ENCODE data around the gene STX11.
"Not testable (repeated sequence)": the region's sequence is repeated elsewhere in the genome, so short reads cannot be mapped to it uniquely, and the experiment has no call there.

The STX11 gene

DNA sequence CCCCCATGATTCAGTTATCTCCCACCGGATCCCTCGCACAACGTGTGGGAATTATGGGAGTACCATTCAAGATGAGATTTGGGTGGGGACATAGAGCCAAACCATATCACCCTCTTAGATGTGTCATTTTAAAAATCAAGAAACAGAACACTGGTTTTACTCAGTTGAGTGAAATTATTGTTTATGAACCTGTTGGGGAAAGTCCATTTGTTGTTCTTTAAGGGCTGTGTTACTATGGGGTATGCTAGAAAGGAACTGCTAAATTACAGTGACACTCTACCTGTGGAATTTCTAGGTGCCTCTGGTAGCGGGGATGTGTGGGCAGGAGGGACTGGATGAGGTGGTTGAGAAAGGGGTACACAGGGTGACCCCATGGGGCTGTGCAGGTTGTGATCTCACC, 28.9 kb downstream of the STX11 start:
- Histone ChIP-seq H3K27me3 (ENCODE audit: control insufficient read depth, insufficient read depth, low read length) (no peaks in the 10 kb centered on the region), H3K36me3 (ENCODE audit: control insufficient read depth, insufficient read depth, low read length) (no peaks in the 10 kb centered on the region), H3K4me3 (ENCODE audit: low read depth, low read length) (no peak overlapping the region), H3K4me1 (ENCODE audit: control insufficient read depth, insufficient read depth, low read length) (no peaks in the 10 kb centered on the region), H3K9ac (ENCODE audit: low read depth, low read length) (no peak overlapping the region), H3K9me3 (ENCODE audit: control insufficient read depth, insufficient read depth, low read length) (no peaks in the 10 kb centered on the region)

DNA sequence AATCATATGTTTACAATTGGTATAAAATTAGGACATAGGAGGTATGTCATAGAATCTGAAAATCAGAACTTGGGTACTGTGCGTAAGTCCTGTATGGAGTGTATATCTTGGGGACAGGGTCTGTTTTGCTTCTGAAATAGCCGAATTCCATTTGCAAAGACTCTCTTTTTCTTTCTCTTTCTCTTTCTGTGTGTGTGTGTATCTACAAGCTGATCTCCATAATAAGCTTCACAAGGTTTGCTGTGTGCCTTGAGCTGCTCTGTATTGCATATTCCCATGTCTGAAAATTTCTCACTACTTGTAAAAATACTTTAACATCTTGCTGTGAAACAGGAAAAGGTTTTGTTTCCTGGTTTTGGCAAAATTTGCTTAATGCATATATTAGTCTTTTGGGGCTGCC, 29.5 kb downstream of the STX11 start:
- Histone ChIP-seq H3K4me1 (ENCODE audit: control insufficient read depth, insufficient read depth, low read length) (no peaks in the 10 kb centered on the region), H3K9ac (ENCODE audit: low read depth, low read length) (no peak overlapping the region), H3K27me3 (ENCODE audit: control insufficient read depth, insufficient read depth, low read length) (no peaks in the 10 kb centered on the region), H3K36me3 (ENCODE audit: control insufficient read depth, insufficient read depth, low read length) (no peaks in the 10 kb centered on the region), H3K9me3 (ENCODE audit: control insufficient read depth, insufficient read depth, low read length) (no peaks in the 10 kb centered on the region), H3K4me3 (ENCODE audit: low read depth, low read length) (no peak overlapping the region)

GRCh38 chr6:144180354-144180753, 30.0 kb downstream of the STX11 start:
- H3K9ac ChIP-seq (ENCODE audit: low read depth, low read length) = not testable (repeated sequence)

DNA sequence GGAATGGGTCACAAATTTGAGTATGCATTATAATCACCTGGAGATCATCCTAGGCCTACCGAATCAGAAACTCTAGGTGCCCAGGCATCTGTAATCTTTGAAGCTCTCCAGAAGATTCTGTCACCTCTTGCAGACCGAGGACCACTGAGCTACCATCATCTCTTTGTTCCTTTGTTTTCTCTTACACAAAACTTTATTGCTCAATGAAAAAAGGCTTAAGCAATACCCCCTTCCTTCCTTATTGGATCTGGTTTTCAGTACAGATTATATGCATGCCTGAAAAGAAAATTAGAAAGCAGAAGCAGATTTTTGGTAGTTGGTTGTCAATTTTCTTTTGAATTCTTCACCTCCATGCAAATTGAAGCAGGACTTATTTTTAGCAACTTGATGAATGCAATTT, 31.3 kb downstream of the STX11 start:
- Histone ChIP-seq H3K36me3 (ENCODE audit: control insufficient read depth, insufficient read depth, low read length) (no peaks in the 10 kb centered on the region), H3K9me3 (ENCODE audit: control insufficient read depth, insufficient read depth, low read length) (no peaks in the 10 kb centered on the region), H3K4me3 (ENCODE audit: low read depth, low read length) (no peak overlapping the region), H3K4me1 (ENCODE audit: control insufficient read depth, insufficient read depth, low read length) (no peaks in the 10 kb centered on the region), H3K27me3 (ENCODE audit: control insufficient read depth, insufficient read depth, low read length) (no peaks in the 10 kb centered on the region), H3K9ac (ENCODE audit: low read depth, low read length) (no peak overlapping the region)

More at GRCh38 chr6:144180354-144180753, 30.0 kb downstream of the STX11 start:
- H3K4me3 ChIP-seq (ENCODE audit: low read depth, low read length); H3K36me3 ChIP-seq (ENCODE audit: control insufficient read depth, insufficient read depth, low read length); H3K4me1 ChIP-seq (ENCODE audit: control insufficient read depth, insufficient read depth, low read length); H3K9me3 ChIP-seq (ENCODE audit: control insufficient read depth, insufficient read depth, low read length); H3K27me3 ChIP-seq (ENCODE audit: control insufficient read depth, insufficient read depth, low read length): not testable (repeated sequence)

- not testable (repeated sequence) for H3K27me3 ChIP-seq (ENCODE audit: control insufficient read depth, insufficient read depth, low read length); H3K4me1 ChIP-seq (ENCODE audit: control insufficient read depth, insufficient read depth, low read length); H3K4me3 ChIP-seq (ENCODE audit: low read depth, low read length); H3K9me3 ChIP-seq (ENCODE audit: control insufficient read depth, insufficient read depth, low read length); H3K9ac ChIP-seq (ENCODE audit: low read depth, low read length); H3K36me3 ChIP-seq (ENCODE audit: control insufficient read depth, insufficient read depth, low read length)
Observed at GRCh38 chr6:144184186-144184585, 33.9 kb downstream of the STX11 start.

GRCh38 chr6:144185133-144185836, 35.0 kb downstream of the STX11 start:
- Histone ChIP-seq H3K9ac (ENCODE audit: low read depth, low read length) (no peak overlapping the region), H3K36me3 (ENCODE audit: control insufficient read depth, insufficient read depth, low read length) (no peaks in the 10 kb centered on the region), H3K27me3 (ENCODE audit: control insufficient read depth, insufficient read depth, low read length) (no peaks in the 10 kb centered on the region), H3K9me3 (ENCODE audit: control insufficient read depth, insufficient read depth, low read length) (no peaks in the 10 kb centered on the region), H3K4me1 (ENCODE audit: control insufficient read depth, insufficient read depth, low read length) (no peaks in the 10 kb centered on the region), H3K4me3 (ENCODE audit: low read depth, low read length) (no peak overlapping the region)

DNA sequence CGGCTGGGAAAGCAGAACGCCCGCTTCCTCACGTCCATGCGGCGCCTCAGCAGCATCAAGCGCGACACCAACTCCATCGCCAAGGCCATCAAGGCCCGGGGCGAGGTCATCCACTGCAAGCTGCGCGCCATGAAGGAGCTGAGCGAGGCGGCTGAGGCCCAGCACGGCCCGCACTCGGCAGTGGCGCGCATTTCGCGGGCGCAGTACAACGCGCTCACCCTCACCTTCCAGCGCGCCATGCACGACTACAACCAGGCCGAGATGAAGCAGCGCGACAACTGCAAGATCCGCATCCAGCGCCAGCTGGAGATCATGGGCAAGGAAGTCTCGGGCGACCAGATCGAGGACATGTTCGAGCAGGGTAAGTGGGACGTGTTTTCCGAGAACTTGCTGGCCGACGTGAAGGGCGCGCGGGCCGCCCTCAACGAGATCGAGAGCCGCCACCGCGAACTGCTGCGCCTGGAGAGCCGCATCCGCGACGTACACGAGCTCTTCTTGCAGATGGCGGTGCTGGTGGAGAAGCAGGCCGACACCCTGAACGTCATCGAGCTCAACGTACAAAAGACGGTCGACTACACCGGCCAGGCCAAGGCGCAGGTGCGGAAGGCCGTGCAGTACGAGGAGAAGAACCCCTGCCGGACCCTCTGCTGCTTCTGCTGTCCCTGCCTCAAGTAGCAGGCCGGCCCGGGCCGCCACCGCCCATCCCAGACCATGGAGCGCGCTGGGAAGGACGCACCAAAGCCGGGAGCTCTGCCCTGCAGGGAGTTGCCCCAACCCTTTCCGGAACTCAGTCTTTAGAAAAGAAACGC, 36.7 kb downstream of the STX11 start:
- H3K9ac ChIP-seq (ENCODE audit: low read depth, low read length) = no peak overlapping the region
- H3K36me3 ChIP-seq (ENCODE audit: control insufficient read depth, insufficient read depth, low read length) = no peaks in the 10 kb centered on the region
- no peak overlapping the region for H3K4me3 ChIP-seq (ENCODE audit: low read depth, low read length)
- H3K27me3 ChIP-seq (ENCODE audit: control insufficient read depth, insufficient read depth, low read length) = no peaks in the 10 kb centered on the region
- no peaks in the 10 kb centered on the region for H3K4me1 ChIP-seq (ENCODE audit: control insufficient read depth, insufficient read depth, low read length)
- H3K9me3 ChIP-seq (ENCODE audit: control insufficient read depth, insufficient read depth, low read length) = no peaks in the 10 kb centered on the region

- H3K4me3 ChIP-seq (ENCODE audit: low read depth, low read length) = no peak overlapping the region
- no peak overlapping the region for H3K9ac ChIP-seq (ENCODE audit: low read depth, low read length)
Observed at GRCh38 chr6:144189351-144189750, 39.0 kb downstream of the STX11 start.

GRCh38 chr6:144190080-144190479, 39.8 kb downstream of the STX11 start:
- no peak overlapping the region for H3K9ac ChIP-seq (ENCODE audit: low read depth, low read length)
- H3K9me3 ChIP-seq (ENCODE audit: control insufficient read depth, insufficient read depth, low read length) = no peaks in the 10 kb centered on the region
- H3K36me3 ChIP-seq (ENCODE audit: control insufficient read depth, insufficient read depth, low read length) = no peaks in the 10 kb centered on the region
- H3K4me1 ChIP-seq (ENCODE audit: control insufficient read depth, insufficient read depth, low read length) = peaks cover 7% of the 10 kb centered on the region
- H3K27me3 ChIP-seq (ENCODE audit: control insufficient read depth, insufficient read depth, low read length) = no peaks in the 10 kb centered on the region
- H3K4me3 ChIP-seq (ENCODE audit: low read depth, low read length) = no peak overlapping the region

More at GRCh38 chr6:144189351-144189750, 39.0 kb downstream of the STX11 start:
- peaks cover 4% of the 10 kb centered on the region for H3K4me1 ChIP-seq (ENCODE audit: control insufficient read depth, insufficient read depth, low read length)
- no peaks in the 10 kb centered on the region for H3K27me3 ChIP-seq (ENCODE audit: control insufficient read depth, insufficient read depth, low read length)
- H3K36me3 ChIP-seq (ENCODE audit: control insufficient read depth, insufficient read depth, low read length) = no peaks in the 10 kb centered on the region
- H3K9me3 ChIP-seq (ENCODE audit: control insufficient read depth, insufficient read depth, low read length) = no peaks in the 10 kb centered on the region

DNA sequence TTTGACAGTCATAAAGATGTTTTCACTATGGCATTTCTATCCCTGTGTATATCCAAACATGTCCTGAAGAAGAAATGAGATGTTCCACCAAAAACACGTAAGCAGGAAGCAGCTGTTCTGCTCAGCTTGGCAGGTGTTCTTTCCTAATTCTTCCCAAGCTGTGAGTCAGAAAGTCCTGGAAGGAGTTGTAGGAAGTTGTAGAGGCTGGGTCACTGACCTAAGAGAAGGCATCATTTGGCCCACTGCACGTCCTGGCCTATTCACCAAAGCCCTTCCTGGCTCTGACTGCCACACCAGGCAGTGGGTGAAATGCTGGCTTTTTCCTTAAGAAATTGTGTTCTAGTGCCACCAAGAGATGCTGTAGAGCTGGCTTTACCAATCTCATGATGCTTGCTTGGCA, 40.3 kb downstream of the STX11 start:
- H3K27me3 ChIP-seq (ENCODE audit: control insufficient read depth, insufficient read depth, low read length) = no peaks in the 10 kb centered on the region
- H3K4me3 ChIP-seq (ENCODE audit: low read depth, low read length) = no peak overlapping the region

GRCh38 chr6:144193181-144193580, 42.9 kb downstream of the STX11 start:
- Histone ChIP-seq H3K36me3 (ENCODE audit: control insufficient read depth, insufficient read depth, low read length) (no peaks in the 10 kb centered on the region), H3K4me1 (ENCODE audit: control insufficient read depth, insufficient read depth, low read length) (peaks cover 7% of the 10 kb centered on the region), H3K27me3 (ENCODE audit: control insufficient read depth, insufficient read depth, low read length) (no peaks in the 10 kb centered on the region), H3K9me3 (ENCODE audit: control insufficient read depth, insufficient read depth, low read length) (no peaks in the 10 kb centered on the region), H3K4me3 (ENCODE audit: low read depth, low read length) (no peak overlapping the region), H3K9ac (ENCODE audit: low read depth, low read length) (no peak overlapping the region)

More for the DNA sequence above, 40.3 kb downstream of the STX11 start:
- Histone ChIP-seq H3K9me3 (ENCODE audit: control insufficient read depth, insufficient read depth, low read length) (no peaks in the 10 kb centered on the region), H3K36me3 (ENCODE audit: control insufficient read depth, insufficient read depth, low read length) (no peaks in the 10 kb centered on the region), H3K9ac (ENCODE audit: low read depth, low read length) (no peak overlapping the region), H3K4me1 (ENCODE audit: control insufficient read depth, insufficient read depth, low read length) (peaks cover 7% of the 10 kb centered on the region)

DNA sequence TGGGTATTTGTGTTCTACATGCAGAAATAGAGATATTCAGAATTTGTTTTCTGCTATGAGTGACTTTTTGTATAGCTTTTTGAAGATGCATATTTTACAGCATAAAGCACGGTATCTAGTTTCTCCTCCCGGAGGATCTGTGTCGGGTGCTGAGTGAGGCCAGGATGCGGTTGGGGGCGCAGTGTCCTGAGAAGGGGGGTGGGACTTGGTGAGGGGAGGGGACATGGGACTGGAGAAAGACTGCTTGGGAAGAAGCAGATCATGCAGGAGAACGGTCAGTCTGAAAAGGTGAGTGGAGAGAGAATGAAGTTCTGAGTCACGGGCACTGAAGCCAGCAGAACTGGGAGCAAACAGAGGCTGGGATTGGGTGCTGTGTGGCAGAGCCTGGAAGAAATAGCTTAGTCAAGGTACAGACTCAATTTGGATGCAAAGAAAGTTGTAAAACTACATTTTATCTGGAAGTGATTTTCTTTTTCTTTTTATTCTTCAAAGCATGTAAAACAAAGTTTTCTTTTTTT, 44.0 kb downstream of the STX11 start:
- Histone ChIP-seq H3K9ac (ENCODE audit: low read depth, low read length) (no peak overlapping the region), H3K4me1 (ENCODE audit: control insufficient read depth, insufficient read depth, low read length) (peaks cover 7% of the 10 kb centered on the region), H3K27me3 (ENCODE audit: control insufficient read depth, insufficient read depth, low read length) (no peaks in the 10 kb centered on the region), H3K36me3 (ENCODE audit: control insufficient read depth, insufficient read depth, low read length) (no peaks in the 10 kb centered on the region), H3K4me3 (ENCODE audit: low read depth, low read length) (no peak overlapping the region), H3K9me3 (ENCODE audit: control insufficient read depth, insufficient read depth, low read length) (no peaks in the 10 kb centered on the region)

Data from iPS-15b (cell line).